Epithelial cell of esophagus (primary cell): ENCODE data around the gene ANKRD42.
"Not testable (repeated sequence)": the region's sequence is repeated elsewhere in the genome, so short reads cannot be mapped to it uniquely, and the experiment has no call there.

Experiments used
- DNase-seq: peaks from one replicate; pipeline ENCODE4 v3.0.0; 2010; ENCODE audit warnings: low read depth
- H3K4me3 ChIP-seq: 2 replicates; pipeline ENCODE4 v1.5.1; 2011; ENCODE audit warnings: mild to moderate bottlenecking, low read length, control low read depth
- TF ChIP-seq, protein P1 (sequence below): IDR thresholded peaks from 2 replicates; pipeline ENCODE4 v1.5.1; 2011; ENCODE audit warnings: low read depth, mild to moderate bottlenecking, low read length, control low read depth, inconsistent platforms; ENCODE audit not compliant: insufficient read depth; ENCODE audit errors: missing control alignments

ANKRD42 gene

GRCh38 chr11:83205608-83206185 lies 12.2 kb downstream of the ANKRD42 start:
- TF ChIP-seq, protein P1, sequence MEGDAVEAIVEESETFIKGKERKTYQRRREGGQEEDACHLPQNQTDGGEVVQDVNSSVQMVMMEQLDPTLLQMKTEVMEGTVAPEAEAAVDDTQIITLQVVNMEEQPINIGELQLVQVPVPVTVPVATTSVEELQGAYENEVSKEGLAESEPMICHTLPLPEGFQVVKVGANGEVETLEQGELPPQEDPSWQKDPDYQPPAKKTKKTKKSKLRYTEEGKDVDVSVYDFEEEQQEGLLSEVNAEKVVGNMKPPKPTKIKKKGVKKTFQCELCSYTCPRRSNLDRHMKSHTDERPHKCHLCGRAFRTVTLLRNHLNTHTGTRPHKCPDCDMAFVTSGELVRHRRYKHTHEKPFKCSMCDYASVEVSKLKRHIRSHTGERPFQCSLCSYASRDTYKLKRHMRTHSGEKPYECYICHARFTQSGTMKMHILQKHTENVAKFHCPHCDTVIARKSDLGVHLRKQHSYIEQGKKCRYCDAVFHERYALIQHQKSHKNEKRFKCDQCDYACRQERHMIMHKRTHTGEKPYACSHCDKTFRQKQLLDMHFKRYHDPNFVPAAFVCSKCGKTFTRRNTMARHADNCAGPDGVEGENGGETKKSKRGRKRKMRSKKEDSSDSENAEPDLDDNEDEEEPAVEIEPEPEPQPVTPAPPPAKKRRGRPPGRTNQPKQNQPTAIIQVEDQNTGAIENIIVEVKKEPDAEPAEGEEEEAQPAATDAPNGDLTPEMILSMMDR = no peak
- no peak overlapping the region for H3K4me3 ChIP-seq
- DNase-seq = no peak

DNA sequence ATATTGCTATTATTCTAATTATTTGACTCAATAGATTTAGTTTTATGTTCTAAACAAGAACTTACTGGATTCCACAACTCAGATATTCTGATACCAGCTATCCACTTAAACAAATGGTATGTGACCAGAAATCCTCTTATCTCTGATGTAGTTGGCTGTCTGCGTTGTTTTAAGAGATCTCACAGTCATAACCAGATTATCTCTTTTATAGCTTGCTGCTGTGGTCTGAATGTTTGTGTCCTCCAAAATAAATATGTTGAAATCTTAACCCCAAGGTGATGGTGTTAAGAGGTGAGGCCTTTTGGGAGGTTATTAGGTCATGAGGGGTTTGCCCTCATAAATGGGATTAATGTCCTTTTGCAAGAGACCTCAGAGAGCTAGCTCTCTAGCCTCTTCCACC lies 12.7 kb downstream of the ANKRD42 start:
- TF ChIP-seq, protein P1 = no peak
- no peak overlapping the region for H3K4me3 ChIP-seq
- no peak for DNase-seq

GRCh38 chr11:83206771-83207382 lies 13.4 kb downstream of the ANKRD42 start:
- H3K4me3 ChIP-seq = not testable (repeated sequence)
- DNase-seq = peak; percentile 23

GRCh38 chr11:83219095-83219494 lies 25.6 kb downstream of the ANKRD42 start:
- no peak overlapping the region for H3K4me3 ChIP-seq
- TF ChIP-seq, protein P1 = peak; percentile 9
- DNase-seq = no peak

- TF ChIP-seq, protein P1 = no peak
- peak; percentile 7 for DNase-seq
These were observed 26.7 kb downstream of the ANKRD42 start for GRCh38 chr11:83220260-83220659.

DNA sequence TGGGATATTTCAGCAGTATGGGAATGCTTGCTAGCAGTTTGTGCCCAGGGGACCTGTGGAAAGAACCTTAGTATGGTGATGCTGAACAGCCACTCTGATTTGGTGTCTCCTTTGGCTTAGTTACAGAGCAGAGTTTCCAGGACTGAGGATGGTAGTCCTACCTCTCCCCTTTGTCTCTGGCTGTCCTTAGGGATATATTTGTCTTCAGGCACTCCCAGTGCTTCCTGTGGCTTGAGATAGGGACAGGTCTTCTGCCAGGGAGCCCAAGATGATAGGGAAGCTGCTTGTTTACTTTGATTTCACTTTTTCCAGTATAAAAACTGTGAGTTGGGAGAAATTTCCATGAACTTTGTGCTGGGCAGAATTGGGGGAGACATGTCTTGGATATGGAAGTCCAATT lies 28.2 kb downstream of the ANKRD42 start:
- TF ChIP-seq, protein P1 = no peak
- DNase-seq = no peak
- H3K4me3 ChIP-seq = no peak overlapping the region

More at GRCh38 chr11:83220260-83220659, 26.7 kb downstream of the ANKRD42 start:
- no peak overlapping the region for H3K4me3 ChIP-seq

DNA sequence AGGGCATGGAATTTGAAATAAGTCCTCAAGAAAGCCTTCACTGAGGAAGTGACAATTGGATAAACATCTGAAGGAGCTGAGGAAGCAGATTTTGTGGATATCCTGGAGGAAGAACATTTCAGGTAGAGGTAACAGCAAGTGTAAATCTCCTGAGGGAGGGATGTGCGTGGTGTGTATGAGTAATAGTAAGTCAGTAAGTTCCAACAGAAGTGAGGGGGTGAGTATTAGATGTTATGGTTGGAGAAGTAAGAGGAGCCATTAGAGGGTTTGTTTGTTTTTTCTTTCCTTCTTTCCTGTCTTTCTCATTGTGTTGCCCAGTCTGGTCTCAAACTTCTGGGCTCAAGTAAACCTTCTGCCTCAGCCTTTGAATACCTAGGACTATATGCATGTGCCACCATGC lies 29.0 kb downstream of the ANKRD42 start:
- no peak overlapping the region for H3K4me3 ChIP-seq
- peak; percentile 52 for DNase-seq
- TF ChIP-seq, protein P1 = no peak
